Loucy (cell line): ENCODE measurements around the gene PIK3CB.

Experiments
- H2AFZ ChIP-seq: fragments of 200-600 bp; sonication (generic); 2 replicates; pipeline ENCODE4 v1.6.0; 2016; ENCODE audit warnings: antibody characterized with exemption, mild to moderate bottlenecking, low read length, moderate library complexity
- H3F3A ChIP-seq: fragments of 200-600 bp; 2 replicates; pipeline ENCODE4 v1.6.0; 2016; ENCODE audit warnings: antibody characterized with exemption, low read depth, mild to moderate bottlenecking
- H3K27me3 ChIP-seq: fragments of 200-600 bp; sonication (generic); 2 replicates; pipeline ENCODE4 v1.6.1; 2014; ENCODE audit warnings: low read length, mild to moderate bottlenecking; ENCODE audit not compliant: insufficient read depth, poor library complexity, severe bottlenecking
- H3K36me3 ChIP-seq: fragments of 200-600 bp; sonication (generic); 2 replicates; pipeline ENCODE4 v1.6.1; 2016; ENCODE audit warnings: low read length; ENCODE audit not compliant: insufficient read depth
- H3K4me1 ChIP-seq: fragments of 200-600 bp; sonication (generic); 2 replicates; pipeline ENCODE4 v1.5.1; 2014; ENCODE audit warnings: low read length, mild to moderate bottlenecking; ENCODE audit not compliant: insufficient read depth, poor library complexity, severe bottlenecking
- H3K4me2 ChIP-seq: fragments of 200-600 bp; sonication (generic); 2 replicates; pipeline ENCODE4 v1.6.0; 2014; ENCODE audit warnings: antibody characterized with exemption, low read length, low read depth, mild to moderate bottlenecking; ENCODE audit not compliant: poor library complexity, severe bottlenecking
- H3K4me3 ChIP-seq: fragments of 200-600 bp; sonication (generic); 2 replicates; pipeline ENCODE4 v1.5.1; 2014; ENCODE audit warnings: low read length, mild to moderate bottlenecking, mixed read lengths; ENCODE audit not compliant: poor library complexity, severe bottlenecking
- H3K79me2 ChIP-seq: fragments of 200-600 bp; sonication (generic); 2 replicates; pipeline ENCODE4 v1.6.1; 2014; ENCODE audit warnings: low read length; ENCODE audit not compliant: insufficient read depth
- H3K9ac ChIP-seq: fragments of 200-600 bp; sonication (generic); 2 replicates; pipeline ENCODE4 v1.6.0; 2014; ENCODE audit warnings: mild to moderate bottlenecking, low read depth, low read length, moderate library complexity; ENCODE audit not compliant: poor library complexity, severe bottlenecking
- H3K9me2 ChIP-seq: fragments of 200-600 bp; sonication (generic); replicated peaks from 2 replicates; pipeline ENCODE4 v1.6.1; 2016; ENCODE audit warnings: low read depth, low read length, mixed read lengths
- H3K9me3 ChIP-seq: fragments of 200-600 bp; sonication (generic); 2 replicates; pipeline ENCODE4 v1.6.1; 2014; ENCODE audit warnings: mild to moderate bottlenecking, antibody characterized with exemption, low read length, low read depth; ENCODE audit not compliant: insufficient read depth
- H4K20me1 ChIP-seq: fragments of 200-600 bp; sonication (generic); 2 replicates; pipeline ENCODE4 v1.6.0; 2014; ENCODE audit warnings: antibody characterized with exemption, low read length, mild to moderate bottlenecking; ENCODE audit not compliant: insufficient read depth, poor library complexity, severe bottlenecking
- CTCF ChIP-seq: fragments of 200-600 bp; sonication (generic); conservative IDR thresholded peaks from 2 replicates; pipeline ENCODE4 v1.5.1; 2014; ENCODE audit warnings: mild to moderate bottlenecking, antibody characterized with exemption, low read length
- EZH2phosphoT487 ChIP-seq: fragments of 200-600 bp; IDR thresholded peaks from 2 replicates; pipeline ENCODE4 v1.6.1; 2018; ENCODE audit warnings: antibody characterized with exemption, mild to moderate bottlenecking, moderate library complexity, borderline replicate concordance

Gene PIK3CB

GRCh38 chr3:138678086-138678485, 156.6 kb downstream of the PIK3CB start:
- H3K4me1 ChIP-seq: peaks cover 19% of the 10 kb centered on the region
- no peaks in the 10 kb centered on the region for H3K27me3 ChIP-seq
- H3K9ac ChIP-seq: no peak overlapping the region
- peaks cover 34% of the 10 kb centered on the region for H3K36me3 ChIP-seq
- no peaks in the 10 kb centered on the region for H3K9me2 ChIP-seq
- H3K79me2 ChIP-seq: no peaks in the 10 kb centered on the region
- H2AFZ ChIP-seq: no peak overlapping the region
- H3K4me2 ChIP-seq: no peak overlapping the region
- H4K20me1 ChIP-seq: no peaks in the 10 kb centered on the region
- H3K4me3 ChIP-seq: no peak overlapping the region
- TF ChIP-seq EZH2phosphoT487 (no peak), CTCF (no peak)
- H3F3A ChIP-seq: no peaks in the 10 kb centered on the region
- peaks cover 12% of the 10 kb centered on the region; the same call in 1 of the 2 replicates for H3K9me3 ChIP-seq

GRCh38 chr3:138675393-138675792, 159.3 kb downstream of the PIK3CB start:
- no peak overlapping the region for H3K4me2 ChIP-seq
- no peak overlapping the region for H2AFZ ChIP-seq
- H3K4me1 ChIP-seq: peaks cover 4% of the 10 kb centered on the region
- no peak overlapping the region for H3K9ac ChIP-seq
- peaks cover 34% of the 10 kb centered on the region for H3K36me3 ChIP-seq
- H3K27me3 ChIP-seq: no peaks in the 10 kb centered on the region
- peaks cover 12% of the 10 kb centered on the region; the same call in 1 of the 2 replicates for H3K9me3 ChIP-seq
- H3K9me2 ChIP-seq: no peaks in the 10 kb centered on the region
- TF ChIP-seq CTCF (no peak), EZH2phosphoT487 (no peak)
- no peaks in the 10 kb centered on the region for H3F3A ChIP-seq
- H3K79me2 ChIP-seq: no peaks in the 10 kb centered on the region
- no peaks in the 10 kb centered on the region for H4K20me1 ChIP-seq
- no peak overlapping the region for H3K4me3 ChIP-seq

GRCh38 chr3:138673641-138674530, 160.8 kb downstream of the PIK3CB start:
- peaks cover 35% of the 10 kb centered on the region for H3K36me3 ChIP-seq
- no peaks in the 10 kb centered on the region for H3F3A ChIP-seq
- no peak overlapping the region for H3K4me2 ChIP-seq
- TF ChIP-seq CTCF: no peak
- TF ChIP-seq EZH2phosphoT487: no peak
- H4K20me1 ChIP-seq: no peaks in the 10 kb centered on the region
- peaks cover 4% of the 10 kb centered on the region for H3K4me1 ChIP-seq
- H3K4me3 ChIP-seq: no peak overlapping the region
- H3K9me3 ChIP-seq: peaks cover 12% of the 10 kb centered on the region; the same call in 1 of the 2 replicates
- no peak overlapping the region for H2AFZ ChIP-seq
- H3K9me2 ChIP-seq: no peaks in the 10 kb centered on the region
- no peaks in the 10 kb centered on the region for H3K27me3 ChIP-seq
- H3K79me2 ChIP-seq: no peaks in the 10 kb centered on the region
- no peak overlapping the region for H3K9ac ChIP-seq
